ENCODE results near the gene COMP. TPM values are rescaled to one million over a fixed set of nuclear protein-coding genes. Genes with fewer than 3 reads are reported as not detected.
A peak's percentile ranks its signal among the peaks of the same experiment; 100 is the strongest.

Gene COMP
- total RNA-seq, 1 donor from 2014 or later: not detected

DNA sequence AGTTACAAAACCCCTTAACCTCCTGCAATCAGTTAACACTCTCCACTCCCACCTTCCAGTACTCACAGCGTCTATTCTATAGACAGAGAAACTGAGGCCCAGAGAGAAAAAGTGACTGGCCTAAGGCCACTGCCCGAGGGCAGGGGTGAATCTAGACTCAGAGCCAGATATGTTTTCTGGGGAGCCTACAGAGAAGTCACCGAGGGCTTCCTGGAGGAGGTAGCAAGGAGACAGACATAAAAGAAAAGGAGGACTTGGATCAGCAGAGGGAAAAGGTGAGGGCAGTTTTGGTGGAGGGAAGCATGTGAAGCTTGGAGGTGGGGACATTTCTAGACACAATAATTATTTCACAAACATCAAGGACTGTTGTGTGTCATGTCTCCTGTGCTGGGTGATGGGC, 1.6 kb upstream of the COMP start:
- Mint-ChIP-seq H3K27me3 (ENCODE audit: unreplicated experiment) (peaks cover 26% of the 10 kb centered on the region), H3K36me3 (ENCODE audit: unreplicated experiment) (peaks cover 4% of the 10 kb centered on the region), H3K9me3 (ENCODE audit: unreplicated experiment) (peaks cover 7% of the 10 kb centered on the region), H3K4me3 (ENCODE audit: unreplicated experiment) (no peak overlapping the region), H3K4me1 (ENCODE audit: low read depth, unreplicated experiment) (peaks cover 3% of the 10 kb centered on the region), H3K27ac (ENCODE audit: unreplicated experiment) (no peak overlapping the region)
- TF ChIP-seq, protein P1, sequence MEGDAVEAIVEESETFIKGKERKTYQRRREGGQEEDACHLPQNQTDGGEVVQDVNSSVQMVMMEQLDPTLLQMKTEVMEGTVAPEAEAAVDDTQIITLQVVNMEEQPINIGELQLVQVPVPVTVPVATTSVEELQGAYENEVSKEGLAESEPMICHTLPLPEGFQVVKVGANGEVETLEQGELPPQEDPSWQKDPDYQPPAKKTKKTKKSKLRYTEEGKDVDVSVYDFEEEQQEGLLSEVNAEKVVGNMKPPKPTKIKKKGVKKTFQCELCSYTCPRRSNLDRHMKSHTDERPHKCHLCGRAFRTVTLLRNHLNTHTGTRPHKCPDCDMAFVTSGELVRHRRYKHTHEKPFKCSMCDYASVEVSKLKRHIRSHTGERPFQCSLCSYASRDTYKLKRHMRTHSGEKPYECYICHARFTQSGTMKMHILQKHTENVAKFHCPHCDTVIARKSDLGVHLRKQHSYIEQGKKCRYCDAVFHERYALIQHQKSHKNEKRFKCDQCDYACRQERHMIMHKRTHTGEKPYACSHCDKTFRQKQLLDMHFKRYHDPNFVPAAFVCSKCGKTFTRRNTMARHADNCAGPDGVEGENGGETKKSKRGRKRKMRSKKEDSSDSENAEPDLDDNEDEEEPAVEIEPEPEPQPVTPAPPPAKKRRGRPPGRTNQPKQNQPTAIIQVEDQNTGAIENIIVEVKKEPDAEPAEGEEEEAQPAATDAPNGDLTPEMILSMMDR (IDR thresholded peaks at IDR 0.05; ENCODE audit: partially characterized antibody, unreplicated experiment): no peak
- DNase-seq: no peak

DNA sequence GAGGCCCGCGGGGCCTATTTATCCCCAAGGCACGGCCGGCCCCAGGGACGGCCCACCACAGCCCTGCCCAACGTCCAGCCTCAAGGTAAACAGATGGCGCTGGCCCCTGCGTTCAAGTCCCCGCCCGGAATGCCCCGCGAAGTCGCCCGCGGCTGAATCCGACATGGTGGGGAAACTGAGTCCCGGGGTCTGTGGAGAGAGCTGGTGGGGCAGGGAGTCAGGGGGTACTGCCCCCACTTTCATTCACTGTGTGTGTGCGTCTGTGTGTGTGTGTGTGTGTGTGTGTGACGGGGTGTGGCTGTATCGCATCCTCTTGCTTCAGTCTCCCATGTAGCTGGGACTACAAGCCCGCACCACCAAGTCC, 192 bp upstream of the COMP start:
- H3K9me3 Mint-ChIP-seq (ENCODE audit: unreplicated experiment): peaks cover 11% of the 10 kb centered on the region
- H3K4me3 Mint-ChIP-seq (ENCODE audit: unreplicated experiment): no peak overlapping the region
- peaks cover 38% of the 10 kb centered on the region for H3K27me3 Mint-ChIP-seq (ENCODE audit: unreplicated experiment)
- peaks cover 8% of the 10 kb centered on the region for H3K36me3 Mint-ChIP-seq (ENCODE audit: unreplicated experiment)
- TF ChIP-seq, protein P1 (IDR thresholded peaks at IDR 0.05; ENCODE audit: partially characterized antibody, unreplicated experiment): no peak
- no peak for DNase-seq
- peaks cover 3% of the 10 kb centered on the region for H3K4me1 Mint-ChIP-seq (ENCODE audit: low read depth, unreplicated experiment)
- H3K27ac Mint-ChIP-seq (ENCODE audit: unreplicated experiment): no peak overlapping the region

DNA sequence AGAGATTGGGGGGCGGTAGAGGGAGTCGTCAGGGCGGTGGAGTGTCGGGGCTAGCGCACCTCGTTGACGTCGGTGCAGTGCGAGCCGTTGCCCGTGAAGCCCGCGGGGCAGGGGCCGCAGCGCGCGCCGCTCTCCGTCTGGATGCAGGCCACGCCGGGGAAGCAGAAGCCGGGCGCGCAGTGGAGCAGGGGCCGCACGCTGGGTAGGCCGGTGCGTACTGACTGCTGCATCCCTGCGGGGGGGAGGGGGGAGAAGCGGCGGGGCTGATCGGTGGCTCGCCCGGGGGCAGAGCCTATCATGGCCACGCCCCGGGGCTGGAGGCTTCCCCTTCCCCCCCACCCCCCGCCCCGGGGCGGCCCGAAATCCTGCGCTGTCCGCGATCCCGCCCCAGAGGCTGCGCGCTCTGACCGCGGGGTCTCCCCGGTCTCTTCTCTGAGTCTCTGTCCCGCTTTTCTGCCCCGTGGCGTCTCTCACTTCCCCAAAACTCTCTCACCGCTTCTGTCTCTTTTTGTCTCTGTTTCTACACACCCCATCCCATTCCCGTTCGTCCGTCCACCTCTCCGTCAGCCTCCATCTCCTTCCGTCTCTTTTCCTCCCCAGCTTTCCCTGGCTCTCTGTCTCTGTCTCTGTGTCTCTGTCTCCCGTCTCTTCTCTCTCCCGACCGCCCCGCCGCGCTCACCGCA, 1.1 kb downstream of the COMP start:
- DNase-seq: peak; percentile 70
- Mint-ChIP-seq H3K4me3 (ENCODE audit: unreplicated experiment) (peak overlapping the region; percentile 84), H3K4me1 (ENCODE audit: low read depth, unreplicated experiment) (peaks cover 3% of the 10 kb centered on the region), H3K9me3 (ENCODE audit: unreplicated experiment) (peaks cover 14% of the 10 kb centered on the region), H3K27me3 (ENCODE audit: unreplicated experiment) (peaks cover 45% of the 10 kb centered on the region), H3K36me3 (ENCODE audit: unreplicated experiment) (peaks cover 8% of the 10 kb centered on the region), H3K27ac (ENCODE audit: unreplicated experiment) (peak overlapping the region; percentile 67)
- TF ChIP-seq, protein P1 (IDR thresholded peaks at IDR 0.05; ENCODE audit: partially characterized antibody, unreplicated experiment): no peak

DNA sequence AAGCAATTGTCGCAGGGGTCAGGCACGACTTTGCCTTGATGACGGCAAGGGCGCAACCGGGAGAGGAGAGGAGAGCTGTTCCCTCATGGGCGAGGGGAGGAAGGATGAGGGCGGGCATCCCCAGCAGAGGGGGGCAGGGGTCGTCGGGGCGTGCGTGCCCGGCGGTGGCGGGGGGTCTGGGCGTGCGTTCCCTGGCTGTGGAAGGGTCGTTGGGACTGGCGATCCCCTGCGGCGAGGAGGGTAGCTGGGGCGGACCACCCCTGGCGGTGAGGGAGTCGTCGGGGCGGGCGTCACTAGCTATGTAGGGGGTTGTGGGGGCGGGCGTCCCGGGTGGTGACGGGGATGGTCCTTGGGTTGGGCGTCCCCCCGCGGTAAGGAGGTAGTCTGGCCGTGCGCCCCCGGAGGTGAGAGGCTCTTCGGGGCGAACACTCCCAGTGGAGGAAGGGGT, 1.7 kb downstream of the COMP start:
- Mint-ChIP-seq H3K36me3 (ENCODE audit: unreplicated experiment) (peaks cover 8% of the 10 kb centered on the region), H3K27me3 (ENCODE audit: unreplicated experiment) (peaks cover 46% of the 10 kb centered on the region), H3K4me1 (ENCODE audit: low read depth, unreplicated experiment) (peaks cover 3% of the 10 kb centered on the region), H3K4me3 (ENCODE audit: unreplicated experiment) (peak overlapping the region; percentile 80), H3K27ac (ENCODE audit: unreplicated experiment) (no peak overlapping the region), H3K9me3 (ENCODE audit: unreplicated experiment) (peaks cover 14% of the 10 kb centered on the region)
- no peak for DNase-seq
- TF ChIP-seq, protein P1 (IDR thresholded peaks at IDR 0.05; ENCODE audit: partially characterized antibody, unreplicated experiment): no peak

Measured in glutamatergic neuron (in vitro differentiated cells).